Psoas muscle (tissue), 8 donors: Measurements from ENCODE around the gene KCNMA1. TPM values are rescaled to one million over a fixed set of nuclear protein-coding genes. Genes with fewer than 3 reads are reported as not detected.
A peak's percentile ranks its signal among the peaks of the same experiment; 100 is the strongest.

Experiments
- ATAC-seq, 4 donors: fragments of 200-7000 bp; cut with Tn5 transposase; one replicate each; pipeline ENCODE4 v1.9.1; 2020; ENCODE audit warnings: moderate library complexity in 3 of 4, mild to moderate bottlenecking in 2 of 4
- DNase-seq, 2 donors: peaks; one replicate each; pipeline ENCODE4 v3.0.0-alpha.2; 2020
- H3K27ac ChIP-seq: fragments of 200-600 bp; one replicate; pipeline ENCODE4 v1.8.0; 2022
- H3K27me3 ChIP-seq, 3 donors: fragments of 200-600 bp in 1 of 3; one replicate each; pipeline versions ENCODE4 v1.6.1 to v1.8.0; 2013 to 2022; ENCODE audit warnings: low read length in 2 of 3, mild to moderate bottlenecking in 2 of 3, moderate library complexity in 1 of 3; ENCODE audit not compliant: insufficient read depth in 3 of 3
- H3K36me3 ChIP-seq, 2 donors: fragments of 200-600 bp in 1 of 2; one replicate each; pipeline versions ENCODE4 v1.6.1 to v1.8.0; 2013 to 2022; ENCODE audit warnings: low read depth in 1 of 2, mild to moderate bottlenecking in 1 of 2, moderate library complexity in 1 of 2; ENCODE audit not compliant: insufficient read depth in 1 of 2
- H3K4me1 ChIP-seq: fragments of 200-600 bp; one replicate; pipeline ENCODE4 v1.8.0; 2022
- H3K4me3 ChIP-seq: fragments of 200-600 bp; one replicate; pipeline ENCODE4 v1.8.0; 2022; ENCODE audit warnings: mild to moderate bottlenecking
- H3K9me3 ChIP-seq: fragments of 200-600 bp; one replicate; pipeline ENCODE4 v1.8.0; 2022
- WGBS, 3 donors: extraction: QIAGEN DNeasy Blood & Tissue Kit; methylation state at CpG; one replicate each; pipeline versions ENCODE4 v1.1.6 to v1.1.7; 2013; 5-methylcytosine and 5-hydroxymethylcytosine counted together
- intact Hi-C, 2 donors: fragments of 100-400 bp; cut with DNase I; formaldehyde crosslinking; loops; one replicate each; pipeline versions ENCODE4 v1.11.0 to v1.14.2; 2022
- polyA plus RNA-seq, 3 donors: library from polyadenylated mRNA; stranded (reverse); fragments of 200-250 nt; gene quantifications; one replicate each; pipeline ENCODE4 v1.2.3, GENCODE V29; 2013
- total RNA-seq, 4 donors: library from RNA; stranded (reverse); fragmentation: NEBNext Ultra II Directional in 2 of 4; extraction: Animal tissue kit (Norgen Biotek cat#: 25700) in 2 of 4; gene quantifications; one replicate each; pipeline versions ENCODE4 v1.2.1 to v1.2.4, GENCODE V29; 2021 to 2023
- TF ChIP-seq, protein P1 (sequence below): fragments of 200-600 bp; IDR thresholded peaks from one replicate; pipeline ENCODE4 v1.8.0; 2022; ENCODE audit warnings: antibody characterized with exemption
- donor health status: healthy with polysubstance abuse.
- donor health status: DM: no; HTN: no; CAD: no; lungs with moderate emphysema.
- donor health status: Bipolar disorder and iron deficiency.
- donor health status: healthy.
- donor health status: DM: yes; HTN: yes; CAD: no.
- donor health status: DM: no; HTN: no; CAD: no.
- donor health status: DM: no; HTN: no; CAD: no.
- donor health status: DM: yes; HTN: yes; CAD: no.

KCNMA1 gene
- total and polyA plus RNA-seq, 7 donors = 7.9 to 53.0 (median 41.9) TPM

DNA sequence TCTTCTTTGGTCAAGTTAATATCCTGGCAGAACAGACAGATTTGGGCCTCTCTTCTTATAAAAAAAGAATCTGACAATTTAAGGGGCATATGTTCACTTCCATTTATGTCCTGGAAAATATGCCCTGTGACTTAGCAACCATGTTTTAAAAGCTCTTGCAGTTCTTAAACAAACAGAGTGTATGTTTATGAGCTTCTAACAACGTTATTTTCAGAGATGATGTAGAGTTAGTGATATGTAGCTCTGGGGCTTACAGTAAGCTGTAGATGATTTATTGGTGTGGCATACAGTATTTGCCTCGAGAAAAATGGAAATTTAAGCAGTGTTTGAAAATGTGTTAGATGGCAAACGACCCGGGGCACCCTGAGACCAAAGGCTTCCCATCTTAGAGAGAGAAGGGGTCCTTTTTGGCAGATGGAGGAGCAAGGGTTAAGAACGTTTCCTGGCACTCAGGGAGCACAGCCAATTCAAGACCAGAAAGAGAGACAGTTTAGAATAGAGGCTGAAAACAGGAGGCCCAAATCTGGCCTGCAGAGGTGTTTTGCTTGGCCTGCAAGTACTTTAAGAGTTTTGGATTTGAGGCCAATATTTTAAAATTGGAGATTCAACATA lies 397.5 kb downstream of the KCNMA1 start:
- Histone ChIP-seq H3K4me1 (peaks cover 18% of the 10 kb centered on the region), H3K9me3 (no peaks in the 10 kb centered on the region), H3K27ac (peak overlapping the region; percentile 38), H3K4me3 (no peak overlapping the region), H3K36me3 (no peaks in the 10 kb centered on the region), H3K27me3 (no peaks in the 10 kb centered on the region)
- intact Hi-C loops = loop anchor here (5.0 to 10.0 kb wide), 2 partner anchors 63 to 405 kb away; no protein-coding TSS in a partner anchor
- TF ChIP-seq, protein P1, sequence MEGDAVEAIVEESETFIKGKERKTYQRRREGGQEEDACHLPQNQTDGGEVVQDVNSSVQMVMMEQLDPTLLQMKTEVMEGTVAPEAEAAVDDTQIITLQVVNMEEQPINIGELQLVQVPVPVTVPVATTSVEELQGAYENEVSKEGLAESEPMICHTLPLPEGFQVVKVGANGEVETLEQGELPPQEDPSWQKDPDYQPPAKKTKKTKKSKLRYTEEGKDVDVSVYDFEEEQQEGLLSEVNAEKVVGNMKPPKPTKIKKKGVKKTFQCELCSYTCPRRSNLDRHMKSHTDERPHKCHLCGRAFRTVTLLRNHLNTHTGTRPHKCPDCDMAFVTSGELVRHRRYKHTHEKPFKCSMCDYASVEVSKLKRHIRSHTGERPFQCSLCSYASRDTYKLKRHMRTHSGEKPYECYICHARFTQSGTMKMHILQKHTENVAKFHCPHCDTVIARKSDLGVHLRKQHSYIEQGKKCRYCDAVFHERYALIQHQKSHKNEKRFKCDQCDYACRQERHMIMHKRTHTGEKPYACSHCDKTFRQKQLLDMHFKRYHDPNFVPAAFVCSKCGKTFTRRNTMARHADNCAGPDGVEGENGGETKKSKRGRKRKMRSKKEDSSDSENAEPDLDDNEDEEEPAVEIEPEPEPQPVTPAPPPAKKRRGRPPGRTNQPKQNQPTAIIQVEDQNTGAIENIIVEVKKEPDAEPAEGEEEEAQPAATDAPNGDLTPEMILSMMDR = no peak
- DNase-seq (no peak), ATAC-seq (peak in 3 of 4 donors; percentile 37 to 54 (median 43))
- WGBS, 3 donors = 25 to 38% (median 36%) methylated on average over 5 of the region's 5 CpGs

DNA sequence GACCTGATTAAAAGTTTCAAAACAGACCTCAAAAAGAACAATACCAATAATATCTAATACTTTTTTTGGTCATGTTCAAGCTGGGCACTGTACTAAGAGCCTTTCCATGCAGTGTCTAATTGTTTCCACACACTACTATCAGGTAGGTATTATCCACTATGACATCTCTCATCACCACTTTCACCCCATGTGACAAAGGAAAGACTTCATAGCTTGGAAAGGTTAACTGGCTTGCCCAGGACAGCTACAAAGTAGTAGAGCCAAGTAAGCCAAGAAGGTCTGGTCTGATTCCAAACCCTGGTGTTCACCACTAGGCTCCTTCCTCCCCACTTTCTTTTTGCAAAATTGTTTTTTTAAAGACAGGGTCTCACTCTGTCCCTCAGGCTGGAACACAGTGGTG lies 400.5 kb downstream of the KCNMA1 start:
- TF ChIP-seq, protein P1 = no peak
- intact Hi-C loops = no loop called here
- ATAC-seq (peak in 3 of 4 donors; percentile 25 to 57 (median 37)), DNase-seq (no peak)
- H3K36me3 ChIP-seq = no peaks in the 10 kb centered on the region
- no peaks in the 10 kb centered on the region for H3K27me3 ChIP-seq
- no peak overlapping the region for H3K27ac ChIP-seq
- peaks cover 16% of the 10 kb centered on the region for H3K4me1 ChIP-seq
- no peaks in the 10 kb centered on the region for H3K9me3 ChIP-seq
- H3K4me3 ChIP-seq = no peak overlapping the region

DNA sequence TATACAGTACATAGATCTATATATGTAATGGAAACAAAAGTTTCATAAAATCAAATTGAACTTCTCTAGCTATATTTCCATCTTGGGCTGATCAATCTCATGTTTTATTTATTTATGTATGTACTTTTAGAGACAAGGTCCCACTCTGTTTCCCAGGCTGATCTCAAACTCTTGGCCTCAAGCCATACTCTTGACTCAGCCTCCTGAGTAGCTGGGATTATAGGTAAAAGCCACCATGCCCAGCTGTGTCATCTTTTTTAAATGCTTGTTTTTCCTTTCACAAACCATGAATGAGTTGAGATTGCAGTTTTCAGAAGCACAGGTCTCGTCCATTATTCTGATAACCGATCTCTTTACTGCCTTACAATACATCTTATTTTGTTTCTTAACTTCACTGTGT lies 400.9 kb downstream of the KCNMA1 start:
- no peak overlapping the region for H3K4me3 ChIP-seq
- TF ChIP-seq, protein P1 = no peak
- no peak overlapping the region for H3K27ac ChIP-seq
- no peaks in the 10 kb centered on the region for H3K9me3 ChIP-seq
- DNase-seq (no peak), ATAC-seq (peak in 1 of 4 donors; percentile 50)
- WGBS, 3 donors = 82 to 96% (median 82%) methylated on average over 2 of the region's 2 CpGs
- H3K36me3 ChIP-seq = no peaks in the 10 kb centered on the region
- intact Hi-C loops = no loop called here
- peaks cover 16% of the 10 kb centered on the region for H3K4me1 ChIP-seq
- H3K27me3 ChIP-seq = no peaks in the 10 kb centered on the region

DNA sequence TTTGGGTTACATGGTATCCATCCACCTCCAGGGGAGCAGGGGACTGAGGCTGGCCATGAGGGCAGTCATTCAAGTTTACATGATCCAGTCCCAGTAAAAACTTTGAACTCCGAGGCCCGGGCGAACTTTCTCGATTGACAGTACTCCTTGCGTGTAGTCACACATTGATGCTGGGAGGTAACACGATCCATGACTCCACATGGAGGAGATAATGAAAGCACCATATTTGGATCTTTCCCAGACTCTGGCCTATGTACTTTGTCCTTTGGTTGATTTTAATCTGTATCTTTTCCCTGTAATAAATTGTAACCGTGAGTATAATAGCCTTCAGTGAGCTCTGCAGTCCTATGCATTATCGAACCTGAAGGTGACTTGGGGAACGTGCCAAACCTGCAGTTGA lies 401.6 kb downstream of the KCNMA1 start:
- TF ChIP-seq, protein P1 = no peak
- ATAC-seq = no peak
- 71 to 94% (median 86%) methylated on average over 9 of the region's 9 CpGs for WGBS, 3 donors

DNA sequence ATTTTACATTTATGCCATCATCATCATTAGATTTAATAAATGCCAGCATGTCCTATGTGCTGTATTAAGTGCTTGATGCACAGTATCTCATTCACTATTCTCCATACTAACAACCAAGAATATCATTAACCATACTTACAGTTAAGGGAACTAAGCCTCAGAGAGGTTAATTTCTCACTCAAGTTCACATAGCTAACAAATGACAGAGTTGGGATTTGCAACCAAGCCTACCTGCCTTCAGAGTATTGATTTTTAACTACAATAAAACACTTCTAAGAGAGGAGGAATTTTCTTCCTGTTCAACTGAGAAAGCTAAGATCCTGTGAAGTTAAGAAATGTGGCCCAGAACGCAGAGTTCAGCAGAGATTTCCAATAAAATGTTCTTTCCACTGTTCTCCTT lies 403.0 kb downstream of the KCNMA1 start:
- H3K9me3 ChIP-seq = no peaks in the 10 kb centered on the region
- H3K27ac ChIP-seq = no peak overlapping the region
- no peaks in the 10 kb centered on the region for H3K27me3 ChIP-seq
- intact Hi-C loops = no loop called here
- TF ChIP-seq, protein P1 = no peak
- DNase-seq (no peak), ATAC-seq (no peak)
- H3K4me3 ChIP-seq = no peak overlapping the region
- 60 to 98% (median 80%) methylated on average over 1 of the region's 1 CpG for WGBS, 3 donors
- no peaks in the 10 kb centered on the region for H3K36me3 ChIP-seq
- peaks cover 4% of the 10 kb centered on the region for H3K4me1 ChIP-seq

More for the DNA sequence above, 401.6 kb downstream of the KCNMA1 start:
- no peaks in the 10 kb centered on the region for H3K36me3 ChIP-seq
- H3K4me3 ChIP-seq = no peak overlapping the region
- intact Hi-C loops = no loop called here
- H3K9me3 ChIP-seq = no peaks in the 10 kb centered on the region
- no peak overlapping the region for H3K27ac ChIP-seq
- no peak for DNase-seq
- H3K27me3 ChIP-seq = no peaks in the 10 kb centered on the region
- H3K4me1 ChIP-seq = peaks cover 16% of the 10 kb centered on the region
